Left ventricle myocardium inferior (tissue), 1 donor: ENCODE data around the gene DHX15. TPM values are rescaled to one million over a fixed set of nuclear protein-coding genes. Genes with fewer than 3 reads are reported as not detected.
A peak's percentile ranks its signal among the peaks of the same experiment; 100 is the strongest.

Source experiments
- DNase-seq: peaks from one replicate; pipeline ENCODE4 v3.0.0-alpha.2; 2020
- H3K27ac ChIP-seq: fragments of 200-600 bp; replicated peaks from 2 replicates; pipeline ENCODE4 v1.8.0; 2021
- H3K27me3 ChIP-seq: fragments of 200-600 bp; 2 replicates; pipeline ENCODE4 v1.8.0; 2021; ENCODE audit warnings: low read depth
- H3K36me3 ChIP-seq: fragments of 200-600 bp; 2 replicates; pipeline ENCODE4 v1.8.0; 2021
- H3K4me1 ChIP-seq: fragments of 200-600 bp; 2 replicates; pipeline ENCODE4 v1.8.0; 2021
- H3K4me3 ChIP-seq: fragments of 200-600 bp; 2 replicates; pipeline ENCODE4 v1.8.0; 2021; ENCODE audit warnings: mild to moderate bottlenecking, moderate library complexity
- H3K9me3 ChIP-seq: fragments of 200-600 bp; replicated peaks from 2 replicates; pipeline ENCODE4 v1.8.0; 2021
- intact Hi-C: fragments of 100-400 bp; cut with micrococcal nuclease; formaldehyde crosslinking; loops from one replicate; pipeline ENCODE4 v1.11.0; 2022
- total RNA-seq: library from RNA; stranded (reverse); fragmentation: NEBNext Ultra II Directional; extraction: Animal tissue kit (Norgen Biotek cat#: 25700); gene quantifications from one replicate; pipeline ENCODE4 v1.2.1, GENCODE V29; 2021
- TF ChIP-seq, protein P1 (sequence below): fragments of 200-600 bp; IDR thresholded peaks from 2 replicates; pipeline ENCODE4 v1.8.0; 2021; ENCODE audit warnings: antibody characterized with exemption, mild to moderate bottlenecking, borderline replicate concordance
- donor health status: DM: no; HTN: yes; CAD: no; lungs with severe emphysema.

Gene DHX15
- total RNA-seq, 1 donor from 2014 or later, result 50.7 TPM

DNA sequence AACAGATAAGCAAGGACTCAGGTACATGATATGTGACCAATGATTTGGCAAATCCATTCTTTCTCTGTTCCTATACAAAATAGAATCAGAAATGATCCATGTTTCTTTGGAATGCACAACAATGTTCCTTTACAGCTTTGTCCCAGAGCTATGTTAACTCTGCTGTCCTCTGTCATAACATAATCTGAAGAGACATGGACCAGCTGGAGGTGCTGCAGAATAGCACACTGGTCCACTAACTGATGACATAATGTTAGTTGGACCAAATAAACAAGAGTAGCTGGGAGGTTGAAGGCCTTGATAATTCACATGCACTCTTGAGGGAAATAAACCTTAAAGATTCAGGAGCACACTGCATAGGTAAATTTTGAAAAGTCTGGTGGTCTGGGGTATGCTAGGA is 23.0 kb upstream of the DHX15 start:
- Histone ChIP-seq H3K36me3 (no peaks in the 10 kb centered on the region), H3K27me3 (no peaks in the 10 kb centered on the region), H3K9me3 (no peaks in the 10 kb centered on the region), H3K4me3 (no peak overlapping the region), H3K27ac (no peak overlapping the region), H3K4me1 (peaks cover 13% of the 10 kb centered on the region)
- intact Hi-C loops, result no loop called here
- TF ChIP-seq, protein P1, sequence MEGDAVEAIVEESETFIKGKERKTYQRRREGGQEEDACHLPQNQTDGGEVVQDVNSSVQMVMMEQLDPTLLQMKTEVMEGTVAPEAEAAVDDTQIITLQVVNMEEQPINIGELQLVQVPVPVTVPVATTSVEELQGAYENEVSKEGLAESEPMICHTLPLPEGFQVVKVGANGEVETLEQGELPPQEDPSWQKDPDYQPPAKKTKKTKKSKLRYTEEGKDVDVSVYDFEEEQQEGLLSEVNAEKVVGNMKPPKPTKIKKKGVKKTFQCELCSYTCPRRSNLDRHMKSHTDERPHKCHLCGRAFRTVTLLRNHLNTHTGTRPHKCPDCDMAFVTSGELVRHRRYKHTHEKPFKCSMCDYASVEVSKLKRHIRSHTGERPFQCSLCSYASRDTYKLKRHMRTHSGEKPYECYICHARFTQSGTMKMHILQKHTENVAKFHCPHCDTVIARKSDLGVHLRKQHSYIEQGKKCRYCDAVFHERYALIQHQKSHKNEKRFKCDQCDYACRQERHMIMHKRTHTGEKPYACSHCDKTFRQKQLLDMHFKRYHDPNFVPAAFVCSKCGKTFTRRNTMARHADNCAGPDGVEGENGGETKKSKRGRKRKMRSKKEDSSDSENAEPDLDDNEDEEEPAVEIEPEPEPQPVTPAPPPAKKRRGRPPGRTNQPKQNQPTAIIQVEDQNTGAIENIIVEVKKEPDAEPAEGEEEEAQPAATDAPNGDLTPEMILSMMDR, result no peak
- DNase-seq, result no peak

DNA sequence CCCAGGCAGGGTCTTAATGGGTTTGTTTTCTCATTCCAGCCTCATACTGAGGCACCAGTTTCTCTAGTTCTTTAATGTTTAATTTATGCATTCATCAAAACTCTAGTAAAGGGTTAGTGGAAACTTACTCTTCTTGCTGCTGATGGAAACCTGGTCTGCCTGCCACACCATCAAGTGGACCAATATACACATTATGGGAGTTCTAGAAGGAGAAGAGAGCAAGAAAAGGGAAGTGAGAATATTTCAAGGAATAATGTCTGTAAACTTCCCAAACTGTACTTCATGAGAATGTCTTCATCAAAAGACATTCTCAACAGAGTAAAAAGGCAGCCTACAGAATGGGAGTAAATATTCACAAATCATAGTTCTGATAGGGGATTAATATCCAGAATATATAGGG is 20.9 kb upstream of the DHX15 start:
- H3K36me3 ChIP-seq, result no peaks in the 10 kb centered on the region
- TF ChIP-seq, protein P1, result no peak
- intact Hi-C loops, result no loop called here

DNA sequence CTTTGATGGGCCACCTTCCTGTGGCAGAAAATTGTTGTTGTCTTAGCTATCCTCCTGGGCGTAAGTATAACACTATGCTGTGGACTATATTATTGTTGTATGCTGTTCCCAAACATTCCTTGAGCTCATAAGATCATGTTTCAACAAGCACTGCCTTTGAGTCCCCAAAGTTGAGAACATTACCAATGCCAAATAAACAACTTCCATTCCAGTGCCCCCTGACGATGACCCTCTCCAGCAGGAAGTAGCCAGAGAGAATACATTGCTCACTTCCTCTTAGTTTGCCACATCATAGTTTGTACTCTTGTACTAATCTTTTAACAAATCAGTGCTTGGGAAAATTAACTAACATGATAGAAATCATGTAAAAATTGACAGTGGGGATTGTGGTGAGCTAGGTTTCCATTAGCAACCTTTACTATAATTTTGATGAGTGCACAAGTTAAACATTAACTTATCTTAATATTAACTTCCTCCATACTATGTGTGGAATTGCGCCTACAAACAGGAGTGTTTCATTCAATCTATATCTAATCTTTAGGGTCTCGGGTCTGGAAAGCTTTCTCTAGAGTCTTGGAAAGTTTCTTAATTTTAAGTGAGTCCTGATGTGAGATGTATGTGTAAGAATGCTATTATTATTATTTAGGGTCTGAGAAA is 20.3 kb upstream of the DHX15 start:
- Histone ChIP-seq H3K9me3 (no peaks in the 10 kb centered on the region), H3K4me3 (no peak overlapping the region), H3K27ac (no peak overlapping the region), H3K27me3 (no peaks in the 10 kb centered on the region), H3K4me1 (peaks cover 13% of the 10 kb centered on the region), H3K36me3 (no peaks in the 10 kb centered on the region)
- intact Hi-C loops, result no loop called here
- DNase-seq, result no peak
- TF ChIP-seq, protein P1, result no peak

More for the DNA sequence above, 20.9 kb upstream of the DHX15 start:
- peaks cover 13% of the 10 kb centered on the region for H3K4me1 ChIP-seq
- H3K9me3 ChIP-seq, result no peaks in the 10 kb centered on the region
- H3K27me3 ChIP-seq, result no peaks in the 10 kb centered on the region
- no peak for DNase-seq
- H3K27ac ChIP-seq, result no peak overlapping the region
- H3K4me3 ChIP-seq, result no peak overlapping the region

DNA sequence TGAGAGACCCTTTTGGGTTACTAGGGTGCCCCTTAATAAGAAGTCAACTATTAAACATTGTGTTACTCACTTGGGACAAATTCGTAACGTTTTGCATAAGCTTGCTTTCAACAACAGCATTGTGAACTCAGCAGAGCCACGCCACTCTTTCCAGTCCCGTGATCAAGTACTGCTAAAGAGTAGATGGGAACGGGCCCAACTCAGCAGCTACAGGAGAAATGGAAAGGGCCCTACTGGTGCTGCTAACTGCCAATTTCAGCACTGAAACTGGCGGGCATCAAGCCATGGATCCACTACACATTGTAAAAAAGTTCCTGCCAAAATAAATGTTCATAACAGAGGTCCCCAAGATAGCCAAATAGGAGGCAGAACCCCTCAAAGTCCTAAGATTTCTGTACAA is 19.0 kb upstream of the DHX15 start:
- no peak overlapping the region for H3K4me3 ChIP-seq
- H3K27ac ChIP-seq, result peak overlapping the region; percentile 56
- peaks cover 13% of the 10 kb centered on the region for H3K4me1 ChIP-seq
- intact Hi-C loops, result no loop called here
- peak; percentile 47 for DNase-seq
- TF ChIP-seq, protein P1, result no peak
- H3K9me3 ChIP-seq, result no peaks in the 10 kb centered on the region
- no peaks in the 10 kb centered on the region for H3K27me3 ChIP-seq
- H3K36me3 ChIP-seq, result no peaks in the 10 kb centered on the region

DNA sequence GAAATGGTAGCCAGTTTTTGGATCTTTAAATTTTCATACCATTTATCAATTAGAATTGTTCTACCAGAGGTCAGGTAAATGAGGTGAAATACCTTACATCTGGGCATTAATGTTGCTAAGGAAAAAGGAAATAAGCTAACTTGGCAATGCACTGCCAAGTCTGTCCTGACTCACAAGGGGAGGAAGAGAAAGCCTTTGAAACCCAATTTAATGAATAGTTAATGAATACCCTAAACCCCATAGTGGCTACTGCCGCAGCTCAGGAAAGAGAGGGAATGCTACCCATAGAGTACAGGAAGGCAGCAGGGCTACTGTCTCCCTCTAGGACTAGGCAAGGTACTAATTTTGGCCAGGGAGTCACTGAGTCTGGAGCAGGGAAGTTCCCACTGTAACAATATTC is 16.8 kb upstream of the DHX15 start:
- peaks cover 13% of the 10 kb centered on the region for H3K4me1 ChIP-seq
- DNase-seq, result no peak
- TF ChIP-seq, protein P1, result no peak
- intact Hi-C loops, result no loop called here
- H3K9me3 ChIP-seq, result peaks cover 4% of the 10 kb centered on the region
- H3K36me3 ChIP-seq, result no peaks in the 10 kb centered on the region
- H3K4me3 ChIP-seq, result no peak overlapping the region
- no peak overlapping the region for H3K27ac ChIP-seq
- H3K27me3 ChIP-seq, result no peaks in the 10 kb centered on the region
